ENCODE data around the gene WDHD1. TPM values are rescaled to one million over a fixed set of nuclear protein-coding genes. Genes with fewer than 3 reads are reported as not detected.

WDHD1 gene
- total and polyA plus RNA-seq, 2 of the 4 experiments (the other 2 are of a cell fraction), result 4.4 to 13.1 TPM

GRCh38 chr14:54933006-54933405, 93.9 kb downstream of the WDHD1 start:
- CTCF ChIA-PET, result interaction anchor here (0.7 kb wide), 1 partner anchor 420 kb away, joined by 4 read pairs; no protein-coding TSS in a partner anchor
- WGBS, 2 experiments (ENCODE audit: extremely low coverage in 2 of 2, insufficient read length in 1 of 2), result no CpG with 5 or more reads among the region's 1 CpG
- no TSS peak for BruUV-seq (replicated peaks)

More at GRCh38 chr14:54933006-54933405, 93.9 kb downstream of the WDHD1 start:
- Histone ChIP-seq H2BK20ac (ENCODE audit: low read depth, low read length) (no peak overlapping the region), H3K9me3 (ENCODE audit: control insufficient read depth, insufficient read depth, low read length) (no peaks in the 10 kb centered on the region), H3K79me1 (ENCODE audit: low read depth in 1 of 2, low read length in 2 of 2) (no peaks in the 10 kb centered on the region), H3K9me1 (ENCODE audit: insufficient read depth, low read length) (no peaks in the 10 kb centered on the region; the same call in 1 of the 2 replicates), H3K27me3 (ENCODE audit: control insufficient read depth, insufficient read depth, low read length) (no peaks in the 10 kb centered on the region), H4K5ac (ENCODE audit: low read depth, low read length) (no peak overlapping the region), H3K23ac (ENCODE audit: low read depth, low read length) (no peak overlapping the region), H3K4me1 (ENCODE audit: control insufficient read depth, insufficient read depth, low read length) (no peaks in the 10 kb centered on the region), H4K91ac (ENCODE audit: insufficient read depth, low read depth, low read length) (no peak overlapping the region), H2BK120ac (ENCODE audit: low read depth, low read length) (no peak overlapping the region), H4K20me1 (ENCODE audit: insufficient read depth, low read length) (no peaks in the 10 kb centered on the region), H3K36me3 (ENCODE audit: control insufficient read depth, insufficient read depth, low read length) (no peaks in the 10 kb centered on the region; the same call in 1 of the 2 replicates), H2AK5ac (ENCODE audit: low read depth, low read length) (no peak overlapping the region), H3K4me3 (ENCODE audit: insufficient read depth, low read depth, low read length) (no peak overlapping the region), H3K4me2 (ENCODE audit: low read depth, low read length) (no peak overlapping the region), H3K14ac (replicated peaks; ENCODE audit: low read depth, low read length) (no peak overlapping the region), H4K8ac (ENCODE audit: low read depth in 2 of 2, low read length in 2 of 2) (no peak overlapping the region), H3K56ac (ENCODE audit: extremely low read depth, insufficient read depth, low read length) (no peak overlapping the region), H2AK9ac (replicated peaks; ENCODE audit: low read depth, low read length, poor library complexity) (no peak overlapping the region), H2BK5ac (ENCODE audit: low read depth, low read length, poor library complexity, severe bottlenecking) (no peak overlapping the region), H3K18ac (ENCODE audit: low read depth, low read length) (no peak overlapping the region), H3K4ac (ENCODE audit: low read depth, low read length) (no peak overlapping the region), H3K27ac (ENCODE audit: insufficient read depth, low read length) (no peak overlapping the region), H2AFZ (replicated peaks; ENCODE audit: low read length, poor library complexity) (no peak overlapping the region), H2BK15ac (ENCODE audit: low read depth, low read length) (no peak overlapping the region), H3K9ac (ENCODE audit: low read depth, low read length) (no peak overlapping the region)
- intact Hi-C loops (cut with micrococcal nuclease) (no loop called here), in situ Hi-C loops (cut with MboI; ENCODE audit: low sequenced_read_pairs) (no loop called here), dilution Hi-C loops (cut with HindIII; ENCODE audit: low sequenced_read_pairs, unreplicated experiment) (no loop called here)
- no peak for DNase-seq
- peak; percentile 47 for TF ChIP-seq MAFK (IDR thresholded peaks at IDR 0.05; ENCODE audit: low read depth, low read length)
- TF ChIP-seq NFE2L2 (IDR thresholded peaks at IDR 0.05; ENCODE audit: low read depth, low read length), result no peak
- no peak for ATAC-seq (ENCODE audit: low read depth)
- POLR2A ChIA-PET (ENCODE audit: unreplicated experiment), result no interaction called here

Data from IMR-90 (cell line).